Fibroblast of peridontal ligament (primary cell): ENCODE results near the gene CENATAC.
"Not testable (repeated sequence)": the region's sequence is repeated elsewhere in the genome, so short reads cannot be mapped to it uniquely, and the experiment has no call there.

Experiments
- DNase-seq: peaks from one replicate; pipeline ENCODE4 v3.0.0-alpha.2; 2010; ENCODE audit errors: extremely low read depth

CENATAC gene

DNA sequence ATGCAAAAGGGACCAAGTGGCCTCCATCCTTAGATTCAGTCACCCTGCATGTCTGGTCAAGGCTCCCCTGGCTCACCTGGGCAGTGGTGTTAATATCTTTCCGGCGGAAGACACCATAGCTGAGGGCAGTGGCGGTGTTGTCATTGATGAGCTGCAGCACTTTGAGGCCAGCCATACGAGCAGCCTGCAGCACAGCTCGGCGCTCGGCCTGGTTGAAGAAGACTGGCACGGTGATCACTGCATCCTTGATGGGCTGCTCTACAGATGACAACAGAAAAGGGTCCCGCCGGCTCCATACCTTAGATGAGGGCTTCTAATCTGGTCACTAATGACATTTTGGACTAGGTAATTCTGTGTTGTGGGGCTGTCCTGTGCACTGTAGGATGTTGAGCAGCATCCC lies 56.5 kb downstream of the CENATAC start:
- DNase-seq = no peak

DNA sequence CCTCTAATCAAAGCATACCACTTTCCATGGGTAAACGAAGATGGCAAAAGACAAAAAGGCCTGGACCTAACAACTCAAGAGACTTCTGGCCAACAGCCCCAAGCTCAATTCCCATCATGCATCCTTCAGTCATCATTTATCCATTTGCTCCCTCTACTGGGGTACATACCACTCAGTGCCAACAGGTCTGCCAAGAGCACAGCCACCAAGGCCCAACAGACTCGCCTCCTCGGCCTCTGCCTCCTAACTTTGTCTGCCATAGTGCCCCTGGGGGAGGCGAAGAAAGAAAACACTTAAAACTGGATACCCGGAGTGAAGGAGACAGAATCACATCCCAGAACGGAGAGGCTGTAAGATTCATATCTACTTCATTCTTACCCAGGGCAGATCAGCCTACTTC lies 58.0 kb downstream of the CENATAC start:
- DNase-seq = peak; percentile 58

DNA sequence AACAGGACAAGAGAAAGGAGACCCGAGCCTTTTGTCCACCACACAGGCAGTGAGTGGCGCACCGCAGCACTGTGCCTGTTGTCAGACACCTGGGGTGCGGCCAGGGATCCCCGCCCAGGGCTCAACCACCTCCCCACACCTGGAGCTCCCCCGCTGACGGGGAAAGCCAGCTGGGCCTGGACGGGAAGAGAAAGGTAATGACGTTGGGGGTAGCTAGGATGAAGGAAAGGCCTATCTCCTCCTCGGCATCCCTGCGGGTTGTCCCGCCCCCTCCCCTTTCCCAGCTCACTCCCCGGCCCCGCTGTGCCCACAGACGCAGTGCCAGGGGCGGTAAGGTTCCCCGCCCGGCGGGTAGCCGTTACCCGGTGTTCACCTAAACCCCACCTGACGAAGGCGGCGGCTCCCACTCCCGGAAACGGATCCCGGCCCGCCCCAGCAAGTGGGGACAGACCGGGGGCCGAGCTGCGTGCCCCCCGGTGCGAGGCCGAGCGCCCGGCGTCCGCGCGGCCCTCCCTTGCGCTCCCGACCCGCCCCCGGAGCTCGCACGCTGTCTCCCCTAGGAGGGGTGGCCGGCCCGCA lies 58.6 kb downstream of the CENATAC start:
- no peak for DNase-seq

DNA sequence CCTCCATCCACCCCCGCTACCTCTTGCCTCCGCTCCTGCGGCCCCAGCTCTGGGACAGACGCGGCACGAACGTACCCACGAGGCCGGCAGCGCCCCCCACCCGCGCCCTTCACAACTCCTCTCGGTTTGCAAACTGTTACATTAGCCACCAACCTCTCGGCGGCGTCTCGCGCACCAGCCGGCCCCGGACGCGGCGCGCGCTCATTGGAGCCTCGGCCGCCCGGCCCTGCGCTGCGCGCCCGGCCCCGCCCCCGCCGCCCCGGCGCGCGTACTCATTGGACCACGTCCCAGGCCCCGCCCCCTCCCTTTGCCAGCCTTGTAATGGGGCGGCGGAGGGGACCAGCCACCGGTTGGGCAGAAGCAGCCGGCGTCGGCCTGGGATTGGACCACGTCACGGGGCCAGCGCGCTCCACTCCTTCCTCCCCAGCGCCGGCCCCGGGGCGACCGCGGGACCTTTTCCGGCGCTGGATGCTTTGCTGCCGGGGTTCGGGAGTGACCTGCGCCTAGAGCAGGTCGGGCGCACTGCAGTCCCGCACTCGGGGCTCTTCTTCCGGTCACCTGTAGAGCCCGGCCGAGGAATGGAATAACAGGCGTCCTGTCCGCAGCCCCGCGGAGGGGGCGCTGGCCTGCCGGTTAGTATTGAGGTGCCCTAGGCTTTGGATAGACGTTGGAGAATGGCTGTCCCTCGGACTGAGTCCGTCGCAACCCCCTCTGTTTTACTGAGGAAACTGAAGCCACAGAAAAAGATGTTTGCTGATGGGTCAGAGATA lies 59.2 kb downstream of the CENATAC start, which contains the start of gene HYOU1:
Gene HYOU1 (minus strand): TSS at position 206 of the 770 bp plus-strand sequence. CDS start 1,045 bp downstream, outside the sequence.
- DNase-seq = peak; percentile 90

DNA sequence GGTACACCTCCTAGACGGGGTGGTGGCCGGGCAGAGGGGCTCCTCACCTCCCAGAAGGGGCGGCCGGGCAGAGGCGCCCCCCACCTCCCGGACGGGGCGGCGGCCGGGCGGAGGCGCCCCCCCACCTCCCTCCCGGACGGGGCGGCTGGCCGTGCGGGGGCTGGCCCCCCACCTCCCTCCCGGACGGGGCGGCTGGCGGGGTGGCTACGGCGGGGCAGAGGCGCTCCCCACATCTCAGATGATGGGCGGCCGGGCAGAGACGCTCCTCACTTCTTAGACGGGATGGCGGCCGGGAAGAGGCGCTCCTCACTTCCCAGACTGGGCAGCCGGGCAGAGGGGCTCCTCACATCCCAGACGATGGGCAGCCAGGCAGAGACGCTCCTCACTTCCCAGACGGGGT lies 61.2 kb downstream of the CENATAC start:
- not testable (repeated sequence) for DNase-seq

DNA sequence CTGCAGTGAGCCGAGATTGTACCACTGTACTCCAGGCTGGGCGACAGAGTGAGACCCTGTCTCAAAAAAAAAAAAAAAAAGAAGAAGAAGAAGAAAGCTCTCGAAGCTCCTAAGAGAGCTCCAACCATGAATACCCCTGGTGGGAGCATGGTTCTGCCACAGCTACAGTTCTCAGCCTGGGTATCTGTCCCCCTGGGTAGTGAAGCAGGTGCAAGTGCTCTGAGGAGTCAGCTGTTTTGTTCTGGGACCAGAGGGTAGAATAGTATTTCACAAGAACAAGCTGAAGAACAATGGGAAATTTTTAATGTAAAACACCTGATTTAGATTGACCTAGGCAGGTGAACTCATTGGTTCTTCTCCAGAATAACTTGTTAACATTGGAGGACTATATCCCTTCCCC lies 63.3 kb downstream of the CENATAC start:
- no peak for DNase-seq

DNA sequence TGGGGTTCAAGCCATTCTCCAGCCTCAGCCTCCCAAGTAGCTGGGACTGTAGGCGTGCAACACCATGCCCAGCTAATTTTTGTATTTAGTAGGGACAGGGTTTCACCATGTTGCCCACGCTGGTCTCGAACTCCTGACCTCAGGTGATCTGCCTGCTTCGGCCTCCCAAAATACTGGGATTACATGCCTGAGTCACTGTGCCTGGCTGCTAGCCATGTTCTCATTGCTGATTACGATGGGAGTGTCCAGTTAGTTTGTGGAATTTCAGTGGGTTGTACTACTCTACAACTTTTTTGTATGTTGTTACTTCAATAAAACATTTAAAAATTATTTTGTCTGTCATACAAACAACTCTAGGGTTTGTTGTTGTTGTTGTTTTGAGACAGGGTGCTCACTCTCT lies 64.8 kb downstream of the CENATAC start:
- peak; percentile 81 for DNase-seq

DNA sequence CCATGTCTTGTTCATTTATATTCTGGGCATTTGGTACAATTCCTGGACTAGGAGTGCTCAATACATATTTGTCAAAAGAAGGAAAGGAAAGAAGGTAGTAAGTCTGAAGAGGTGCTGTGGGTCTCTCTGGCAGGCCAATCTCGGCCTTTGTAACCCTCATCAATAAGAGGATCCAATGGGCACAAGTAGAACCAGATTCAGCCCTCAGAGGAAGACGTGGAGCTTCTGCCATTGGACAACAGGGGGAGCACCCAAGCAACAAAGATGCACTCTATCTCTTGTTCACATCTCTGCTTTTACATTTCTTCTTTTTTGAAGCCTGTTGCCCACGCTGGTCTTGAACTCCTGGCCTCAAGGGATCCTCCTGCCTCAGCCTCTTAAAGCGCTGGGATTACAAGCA lies 67.4 kb downstream of the CENATAC start:
- DNase-seq = peak; percentile 36
